AG08396 (cell line): ENCODE results near the gene SH3TC1.

Experiments used
- DNase-seq: peaks from one replicate; pipeline ENCODE4 v3.0.0; 2012; ENCODE audit warnings: low spot score, mixed read lengths

Gene SH3TC1

DNA sequence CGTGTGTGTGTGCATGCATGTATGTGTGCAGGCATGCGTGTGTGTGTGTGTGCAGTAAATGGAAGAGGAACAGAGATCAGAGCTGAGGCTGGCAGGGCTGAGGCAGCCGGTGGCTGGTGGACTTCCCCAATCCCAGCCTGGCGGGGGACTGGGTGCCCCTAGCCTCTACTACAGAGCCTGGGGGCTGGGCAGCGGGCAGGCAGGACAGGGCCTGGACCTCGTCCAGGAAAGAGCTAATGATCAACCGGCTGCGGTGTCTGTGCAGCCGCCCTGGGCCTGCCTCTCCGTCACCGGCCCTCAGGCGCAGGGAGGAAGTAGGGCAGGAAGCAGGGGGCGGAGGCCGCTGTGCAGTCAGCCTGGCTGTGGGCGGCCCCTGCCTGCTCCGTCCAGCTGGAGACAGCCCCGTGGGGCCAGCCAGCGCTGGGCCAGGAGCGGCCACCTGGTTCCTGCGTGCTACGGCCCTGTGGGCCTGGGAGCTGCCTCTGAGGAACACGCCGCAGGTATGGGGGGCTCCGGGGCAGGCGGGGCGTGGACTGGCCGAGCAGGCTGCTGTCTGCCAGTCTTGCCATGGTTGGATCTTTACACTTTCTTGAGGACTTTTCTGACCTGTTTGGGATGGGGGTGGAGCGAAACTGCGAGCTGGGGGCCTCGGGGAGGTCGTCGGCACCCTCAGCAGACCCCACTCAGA lies at the start of gene SH3TC1:
Gene SH3TC1, plus strand, starts transcription at position 385 of the 688 bp plus-strand sequence. CDS start 5,905 bp downstream, outside the sequence.
- peak; percentile 91 for DNase-seq

DNA sequence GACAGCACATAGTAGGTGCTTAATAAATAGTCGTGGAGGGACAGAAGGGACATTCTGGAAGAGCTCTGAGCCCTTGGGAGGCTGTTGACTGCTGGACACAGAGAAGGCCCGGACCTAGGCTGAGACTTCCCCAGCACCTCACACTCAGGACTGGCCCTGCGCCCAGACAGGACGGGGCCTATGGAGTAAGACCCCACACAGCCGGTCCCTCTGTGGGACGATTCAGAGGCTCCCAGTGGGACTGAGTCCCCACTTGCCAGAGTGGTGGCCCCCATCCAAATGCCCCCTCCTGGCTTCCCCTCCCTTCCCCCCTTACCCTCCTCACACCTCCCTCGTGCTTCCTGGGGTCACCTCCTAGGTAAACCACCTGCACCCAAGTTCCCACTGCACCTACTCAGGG lies 49.4 kb upstream of the SH3TC1 start:
- DNase-seq = no peak

DNA sequence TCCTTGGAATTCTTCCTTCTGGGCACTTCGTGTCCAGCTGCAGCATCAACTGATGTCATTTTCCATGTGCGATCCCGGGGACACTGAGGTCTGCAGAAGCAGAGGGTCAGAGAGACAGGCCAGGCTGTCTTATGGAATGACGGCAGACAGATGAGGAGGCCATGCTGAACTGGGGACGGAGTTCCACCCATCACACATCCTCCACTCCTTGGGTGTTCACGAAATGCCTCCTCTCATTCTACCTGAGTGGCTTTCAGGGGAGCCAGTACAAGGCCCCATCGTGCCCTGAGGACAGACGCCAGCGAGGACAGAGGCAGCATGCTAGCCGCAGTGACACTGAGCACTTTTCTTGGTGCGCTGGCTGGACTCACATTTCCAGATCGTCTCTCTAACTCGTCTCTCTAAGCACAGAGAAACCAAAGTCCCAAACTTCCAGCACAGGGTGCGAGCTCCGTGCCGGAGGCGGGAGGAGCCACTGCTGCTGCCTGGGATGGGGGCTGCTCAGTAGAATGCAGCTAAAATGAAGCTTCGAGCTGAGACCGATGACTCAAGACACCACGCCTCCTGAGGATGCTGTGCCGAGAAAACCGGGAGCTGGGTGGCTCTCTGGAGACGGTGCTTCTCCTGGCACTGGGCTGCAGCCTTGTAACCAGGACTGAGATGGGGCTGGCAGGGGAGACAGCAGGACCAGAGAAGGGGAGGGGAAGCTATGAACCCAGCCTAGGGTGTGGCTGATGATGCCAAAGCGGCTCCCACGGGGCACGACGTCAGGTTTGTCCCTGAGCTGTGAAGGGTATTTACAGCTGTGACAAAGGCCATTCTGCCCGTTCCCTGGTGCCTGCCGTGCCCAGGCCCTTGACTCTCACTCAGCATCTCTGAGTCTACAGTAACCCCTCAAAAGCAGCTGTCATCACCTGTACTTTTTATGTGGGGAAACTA lies 48.7 kb upstream of the SH3TC1 start:
- no peak for DNase-seq

DNA sequence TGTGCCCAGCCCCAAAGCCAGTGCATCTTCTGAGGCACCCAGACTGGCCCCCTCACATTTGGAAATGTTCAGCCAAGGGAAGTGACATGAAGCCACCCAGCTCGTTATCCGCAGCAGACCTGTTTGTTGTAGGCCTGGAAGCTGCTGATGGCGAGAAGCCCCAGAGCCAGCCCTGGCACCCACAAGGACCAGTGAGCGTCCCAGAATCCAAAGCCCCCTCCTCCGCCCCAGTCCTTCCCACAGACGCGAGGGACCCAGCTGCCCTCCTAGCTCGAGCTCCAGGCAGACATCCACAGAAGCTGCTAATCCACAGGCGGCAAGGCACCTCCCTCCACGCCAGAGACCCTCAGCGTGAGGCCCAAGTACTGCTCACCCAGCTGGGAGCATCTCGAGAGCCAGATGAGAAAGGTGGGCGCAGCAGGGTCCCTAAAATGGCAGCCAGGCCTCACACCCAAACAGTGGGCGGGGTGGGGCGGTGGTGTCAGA lies 47.9 kb upstream of the SH3TC1 start:
- DNase-seq = no peak

DNA sequence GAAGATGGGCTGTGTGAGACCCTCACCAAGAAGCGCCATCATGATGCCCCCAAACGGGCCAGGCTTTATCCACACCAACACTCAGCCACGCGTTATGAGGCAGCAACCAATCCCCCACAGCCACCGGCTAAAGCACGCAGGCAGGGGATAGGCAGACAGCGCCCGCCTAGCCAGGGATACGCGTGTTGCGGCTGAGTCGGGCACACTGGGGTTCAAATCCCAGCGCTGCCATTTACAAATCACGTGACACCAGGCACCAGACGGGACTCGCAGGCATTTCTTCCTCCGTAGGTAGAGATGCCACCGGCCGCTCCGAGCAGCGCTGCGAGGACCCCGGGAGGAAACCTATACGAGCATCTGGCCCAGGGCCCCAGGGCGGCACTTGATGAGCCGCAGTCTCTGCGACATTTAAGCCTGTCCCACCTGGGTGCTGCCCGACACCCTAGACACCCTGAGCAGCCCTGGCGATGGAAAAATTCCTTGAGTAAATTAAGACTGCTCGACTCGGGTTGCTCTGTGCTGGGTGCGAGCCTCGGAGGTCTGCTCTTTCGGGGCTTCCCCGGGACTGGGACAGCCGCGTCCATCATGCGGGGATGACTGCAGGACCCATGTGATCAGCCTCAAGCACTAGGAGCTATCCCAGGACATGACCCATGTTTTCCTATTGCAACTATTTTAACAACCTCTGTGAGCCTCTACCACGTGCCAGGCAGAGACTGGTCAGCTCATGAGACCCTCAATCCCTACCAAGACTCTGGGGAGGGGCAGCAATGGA lies 46.8 kb upstream of the SH3TC1 start:
- no peak for DNase-seq

DNA sequence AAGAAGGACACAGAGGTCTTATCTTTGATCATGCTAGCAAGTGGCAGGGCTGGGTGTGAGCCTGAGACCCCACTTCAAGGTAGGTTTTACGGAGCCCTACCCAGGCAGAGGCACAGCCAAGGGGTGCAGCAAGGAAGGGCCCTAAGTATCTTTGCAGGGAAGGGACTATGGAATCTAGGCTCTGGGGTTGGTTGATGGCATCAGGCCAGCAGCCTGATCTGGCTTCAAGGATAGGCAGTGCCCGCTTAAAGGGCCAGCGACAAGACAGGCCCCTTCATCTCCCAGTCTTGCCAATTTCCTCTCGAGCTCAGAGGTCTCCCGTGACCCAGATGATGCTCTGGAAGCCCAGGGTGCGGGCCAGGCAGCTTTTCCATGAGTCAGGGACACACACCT lies 46.2 kb upstream of the SH3TC1 start:
- DNase-seq = no peak

DNA sequence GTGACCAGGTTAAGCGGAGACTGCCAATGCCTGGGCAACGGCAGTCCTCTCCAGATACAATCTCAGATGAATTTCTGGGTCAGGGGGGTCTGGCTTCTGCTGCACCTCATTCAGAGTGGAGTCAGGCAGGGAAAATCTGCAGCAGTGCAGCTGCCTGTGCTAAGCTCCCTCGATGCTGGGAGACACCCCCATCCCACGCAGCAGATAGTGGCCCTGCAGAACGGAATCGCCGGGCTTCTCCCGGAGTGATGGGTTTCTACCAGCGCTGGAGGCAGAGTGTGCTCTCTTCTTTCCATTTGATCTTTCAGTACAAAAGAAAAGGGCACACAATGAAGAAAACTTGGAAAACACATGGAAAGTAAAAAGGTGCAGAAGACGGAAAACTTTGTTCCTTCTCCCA lies 45.6 kb upstream of the SH3TC1 start:
- DNase-seq = no peak

DNA sequence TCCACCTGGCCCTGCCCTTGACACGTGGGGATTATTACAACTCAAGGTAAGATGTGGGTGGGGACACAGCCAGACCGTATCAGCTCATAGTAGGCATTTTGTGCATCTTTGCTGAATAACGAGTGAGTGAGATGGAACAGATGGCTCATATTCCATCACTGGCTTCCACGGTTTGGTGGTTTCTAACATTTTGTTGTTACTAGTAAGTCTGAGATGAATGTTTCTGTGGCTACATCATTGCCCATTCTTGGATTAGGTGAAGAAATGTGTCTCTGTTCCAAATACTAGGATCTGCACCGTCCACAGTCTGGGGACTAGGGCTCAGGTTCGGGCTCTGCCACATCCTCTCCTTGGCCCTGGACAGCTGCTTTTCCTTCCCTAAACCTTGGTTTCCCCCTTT lies 44.0 kb upstream of the SH3TC1 start:
- peak; percentile 55 for DNase-seq

DNA sequence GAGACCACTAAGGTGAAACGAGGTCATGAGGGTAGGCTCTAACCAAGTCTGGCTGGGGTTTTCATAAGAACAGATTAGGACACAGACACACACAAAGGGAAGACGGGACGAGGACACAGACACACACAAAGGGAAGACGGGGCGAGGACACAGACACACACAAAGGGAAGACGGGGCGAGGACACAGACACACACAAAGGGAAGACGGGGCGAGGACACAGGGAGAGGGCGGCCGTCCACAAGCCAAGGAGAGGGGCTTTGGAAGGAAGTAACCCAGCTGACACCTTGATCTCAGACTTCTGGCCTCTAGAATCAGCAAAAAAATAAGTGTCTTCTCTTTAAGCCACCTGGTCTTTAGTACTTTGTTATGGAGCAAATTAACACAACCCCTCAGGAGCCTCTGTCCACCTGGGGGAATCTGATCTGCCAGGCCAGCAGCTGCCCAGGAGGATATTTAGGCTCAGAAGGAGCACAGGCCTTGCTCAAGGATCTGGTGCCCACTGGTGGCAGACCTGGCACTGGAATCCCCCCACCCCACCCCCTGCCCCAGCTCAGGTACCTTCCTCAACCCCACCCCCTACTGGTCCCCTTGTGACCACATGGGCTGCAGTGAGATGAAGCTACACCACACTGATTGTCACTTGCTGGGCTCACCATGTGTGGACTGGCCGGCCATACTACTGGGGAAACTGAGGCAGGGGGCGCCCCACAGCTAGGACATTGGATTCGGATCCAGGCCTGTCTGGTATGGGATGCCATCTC lies 43.2 kb upstream of the SH3TC1 start:
- no peak for DNase-seq

DNA sequence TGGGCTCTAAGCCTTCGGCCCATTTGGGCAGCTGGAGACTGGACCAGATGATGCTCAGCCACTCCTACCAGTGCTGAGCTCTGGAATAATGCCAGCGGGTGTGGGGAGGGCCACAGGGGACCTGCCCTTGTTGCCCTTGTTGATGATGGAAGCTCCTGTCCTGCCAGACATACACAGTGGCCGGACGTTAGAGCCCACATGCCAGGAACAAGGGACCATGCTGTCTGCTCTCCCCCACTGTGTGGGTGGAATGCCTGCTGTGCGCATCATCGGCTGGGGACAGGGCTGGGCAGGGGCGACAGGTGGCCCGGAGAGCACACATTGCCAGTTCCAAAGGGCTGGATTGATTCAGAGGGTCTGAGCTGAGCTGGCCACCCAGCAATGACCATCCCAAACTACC lies 42.5 kb upstream of the SH3TC1 start:
- DNase-seq = no peak

DNA sequence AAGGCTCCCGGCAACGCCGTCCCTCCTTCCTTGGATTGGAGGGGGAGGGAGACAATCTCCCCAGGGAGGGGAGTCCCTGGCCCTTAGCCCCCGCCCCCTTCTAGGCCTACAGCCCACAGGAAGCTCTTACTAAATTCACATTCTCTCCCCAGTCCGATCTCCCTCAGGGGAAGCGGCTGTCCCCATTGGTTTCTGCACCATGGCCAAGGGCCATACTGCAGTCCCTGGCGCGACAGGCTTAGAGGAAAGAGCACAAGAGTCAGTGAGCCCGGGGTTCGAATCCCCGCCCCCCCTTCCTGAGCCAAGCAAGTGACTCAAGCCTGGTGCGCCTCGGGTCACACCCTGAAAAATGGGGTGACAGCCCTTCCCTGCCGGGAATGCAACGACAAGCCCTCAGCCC lies 41.6 kb upstream of the SH3TC1 start:
- DNase-seq = no peak

DNA sequence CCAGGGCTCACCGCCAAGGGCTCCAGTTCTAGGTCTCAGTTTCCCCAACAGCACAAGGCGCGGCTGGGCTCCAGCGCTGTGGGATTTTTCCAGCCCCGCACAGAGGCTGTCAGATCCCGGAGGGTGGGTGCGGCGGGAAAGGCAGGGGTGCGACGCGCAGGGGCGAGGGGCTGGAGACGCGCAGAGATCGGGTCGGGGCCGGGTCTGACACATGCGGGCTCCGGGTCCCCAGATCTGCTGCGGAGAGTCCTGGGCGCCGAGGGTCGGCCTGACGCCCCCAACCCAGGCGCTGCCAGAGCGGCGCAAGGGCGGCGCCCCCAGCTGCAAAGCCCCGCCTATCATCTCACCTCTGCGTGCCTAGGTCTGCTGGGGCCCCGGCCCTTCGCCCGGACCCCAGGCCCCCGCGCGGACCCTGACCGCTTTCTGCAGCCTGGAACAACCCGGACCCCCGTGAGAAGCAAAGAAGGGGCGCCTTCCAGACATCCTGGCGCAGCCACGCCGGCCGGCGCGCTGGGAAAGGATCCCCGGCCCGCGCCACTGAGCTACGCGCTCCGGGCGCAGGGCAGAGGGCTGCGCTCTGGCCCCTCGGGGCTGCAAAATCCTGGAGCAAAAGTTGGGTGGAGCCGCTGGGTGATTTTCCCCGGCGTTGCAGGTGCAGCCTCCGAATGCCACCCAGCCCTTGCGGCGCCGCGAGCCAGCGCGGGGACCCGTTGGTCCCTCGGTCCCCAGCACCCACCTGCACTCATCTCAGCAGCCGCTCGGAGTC lies 41.0 kb upstream of the SH3TC1 start:
- no peak for DNase-seq

DNA sequence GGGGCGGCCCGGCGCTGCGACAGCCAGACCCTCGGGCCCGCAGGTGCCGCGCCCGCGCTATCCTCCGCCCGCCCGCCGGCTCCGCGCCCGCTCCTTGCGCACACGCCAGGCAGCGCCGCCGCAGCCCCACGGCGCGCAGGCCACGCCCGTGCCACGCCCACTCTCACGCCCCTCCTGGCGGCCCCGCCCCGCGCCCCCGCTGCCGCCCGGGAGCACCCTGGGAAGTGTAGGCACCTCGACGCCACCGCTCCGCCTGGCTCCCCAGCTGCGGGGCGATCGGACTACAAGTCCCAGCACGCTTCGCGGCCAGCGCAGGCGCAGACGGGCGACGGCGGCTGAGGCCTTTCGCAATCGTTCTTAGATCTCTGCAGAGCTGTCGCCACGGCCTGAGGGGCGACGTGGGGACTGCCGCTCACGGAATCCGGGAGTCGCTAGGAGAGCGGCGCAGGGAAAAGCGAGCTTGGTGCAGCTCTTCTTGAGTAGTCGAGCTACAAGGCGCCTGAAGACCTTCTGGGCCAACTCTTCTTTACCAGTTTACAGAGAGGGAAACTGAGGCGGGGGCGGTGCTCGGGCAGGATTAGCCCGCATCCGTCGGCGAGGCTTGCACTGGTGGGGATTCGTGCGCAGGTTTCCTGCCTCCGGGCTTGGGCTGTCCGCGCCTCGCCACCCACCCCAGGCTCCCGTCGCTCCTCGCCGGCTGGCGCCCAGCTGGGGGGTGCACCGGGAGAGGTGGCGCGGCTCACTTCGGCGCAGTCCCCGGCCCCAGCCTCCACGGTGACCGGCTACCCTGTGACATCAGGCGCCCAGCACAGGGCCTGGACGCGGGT lies 40.2 kb upstream of the SH3TC1 start, which contains the start of gene ABLIM2:
Gene ABLIM2, minus strand, starts transcription at position 104 of the 827 bp plus-strand sequence. CDS start 124 bp downstream, outside the sequence.
- peak; percentile 100 for DNase-seq

DNA sequence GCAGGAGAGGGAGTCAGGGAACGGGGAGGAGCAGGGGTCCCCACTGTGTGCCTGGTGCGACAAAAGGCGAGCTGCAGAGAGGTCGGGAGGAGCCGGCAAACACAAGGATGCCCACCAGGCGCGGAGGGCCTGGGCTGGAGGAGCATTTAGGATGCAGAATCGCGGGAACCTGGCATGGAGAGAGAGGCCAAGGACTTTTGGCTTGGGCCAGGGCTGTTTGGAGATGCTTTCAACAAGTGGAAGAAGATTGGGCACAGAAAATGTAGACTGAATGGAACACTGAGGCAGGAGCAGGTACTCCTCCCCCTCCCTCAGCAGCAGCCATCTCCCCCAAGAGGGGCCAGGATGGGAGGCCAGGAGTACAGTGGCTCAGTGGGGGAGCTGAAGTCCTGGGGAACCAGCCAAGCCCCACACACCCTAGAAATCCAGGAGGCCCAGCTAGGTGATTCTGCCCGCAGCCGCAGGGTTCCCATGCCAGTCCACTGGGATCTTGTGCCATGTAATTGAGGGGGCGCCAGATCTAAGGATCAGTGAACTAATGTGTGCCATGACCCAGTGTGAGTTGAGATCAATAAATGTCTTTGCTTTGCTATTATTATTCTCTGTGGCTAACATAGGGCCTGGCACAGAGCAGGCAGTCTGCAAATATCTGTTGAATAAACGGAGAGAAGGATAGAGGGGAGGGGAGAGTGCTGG lies 39.4 kb upstream of the SH3TC1 start:
- DNase-seq = no peak

DNA sequence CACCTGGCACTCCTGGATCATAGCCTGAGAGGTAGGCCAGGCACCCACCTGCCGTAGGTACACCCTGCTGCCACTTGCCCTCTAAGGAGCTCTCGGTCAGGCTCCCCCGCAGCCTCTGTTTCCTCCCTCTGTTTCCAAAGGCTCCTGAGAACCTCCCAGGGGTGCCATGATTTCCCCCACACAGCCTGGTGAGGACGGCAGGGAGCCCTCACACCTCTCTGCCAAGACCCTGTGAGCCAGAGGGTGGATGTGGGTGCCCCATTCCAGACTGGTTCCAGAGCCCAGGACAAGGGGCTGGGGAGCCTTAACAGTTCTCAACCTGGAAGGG lies 38.9 kb upstream of the SH3TC1 start:
- DNase-seq = no peak

DNA sequence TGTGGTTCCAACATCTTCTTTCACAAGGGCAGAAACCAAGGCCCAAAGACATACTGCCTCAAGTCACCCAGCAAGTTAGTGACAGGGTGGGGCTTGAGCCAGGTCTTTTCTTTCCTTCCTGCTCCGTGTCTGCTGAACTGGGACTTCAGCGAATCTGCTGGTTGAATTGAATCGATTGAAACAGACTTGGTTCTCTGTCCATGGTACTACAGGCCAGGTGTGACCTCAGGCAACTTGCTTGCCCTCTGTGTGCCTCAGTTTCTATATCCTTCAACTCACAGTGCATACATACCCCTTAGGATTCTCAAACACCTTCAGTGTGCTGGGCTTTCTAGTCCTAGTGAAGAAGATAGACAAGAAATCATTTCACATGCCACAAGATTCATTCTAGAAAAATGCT lies 38.5 kb upstream of the SH3TC1 start:
- DNase-seq = no peak

DNA sequence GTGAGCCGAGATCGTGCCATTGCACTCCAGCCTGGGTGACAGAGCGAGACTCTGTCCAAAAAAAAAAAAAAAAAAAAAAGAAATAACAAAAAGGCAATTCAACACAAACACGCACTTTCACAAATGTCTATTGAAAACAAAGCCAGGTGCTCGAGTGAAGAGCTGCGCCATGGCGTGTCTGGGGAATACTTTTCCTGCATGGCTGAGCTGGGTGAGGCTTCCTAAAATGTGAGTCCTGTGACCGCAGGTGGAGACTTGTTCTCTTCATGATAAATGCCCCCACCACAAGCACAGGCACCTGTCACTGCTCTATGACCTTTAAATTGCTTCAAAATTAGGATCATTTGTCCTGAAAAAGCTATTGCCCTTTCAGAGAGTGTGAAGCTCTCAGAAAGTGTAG lies 36.5 kb upstream of the SH3TC1 start:
- no peak for DNase-seq

DNA sequence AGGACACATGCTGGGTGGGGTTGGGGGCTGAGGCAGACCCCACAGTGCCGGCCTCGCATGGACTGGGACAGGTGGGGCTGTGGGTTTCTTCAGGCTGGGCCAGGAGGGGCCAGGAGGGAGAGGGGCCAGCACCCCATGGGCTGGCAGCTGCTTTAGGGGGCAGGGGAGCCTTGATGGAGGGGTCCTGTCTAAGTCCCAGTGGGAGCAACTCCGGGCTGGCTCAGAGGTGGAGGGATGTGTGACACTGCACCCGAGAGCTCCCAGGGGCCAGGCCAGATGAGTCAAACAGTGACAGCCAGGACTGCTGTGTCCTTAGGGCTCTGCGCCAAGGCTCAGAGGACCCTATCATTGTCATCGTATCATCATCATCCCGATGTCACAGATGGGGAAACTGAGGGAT lies 36.1 kb upstream of the SH3TC1 start:
- DNase-seq = no peak

DNA sequence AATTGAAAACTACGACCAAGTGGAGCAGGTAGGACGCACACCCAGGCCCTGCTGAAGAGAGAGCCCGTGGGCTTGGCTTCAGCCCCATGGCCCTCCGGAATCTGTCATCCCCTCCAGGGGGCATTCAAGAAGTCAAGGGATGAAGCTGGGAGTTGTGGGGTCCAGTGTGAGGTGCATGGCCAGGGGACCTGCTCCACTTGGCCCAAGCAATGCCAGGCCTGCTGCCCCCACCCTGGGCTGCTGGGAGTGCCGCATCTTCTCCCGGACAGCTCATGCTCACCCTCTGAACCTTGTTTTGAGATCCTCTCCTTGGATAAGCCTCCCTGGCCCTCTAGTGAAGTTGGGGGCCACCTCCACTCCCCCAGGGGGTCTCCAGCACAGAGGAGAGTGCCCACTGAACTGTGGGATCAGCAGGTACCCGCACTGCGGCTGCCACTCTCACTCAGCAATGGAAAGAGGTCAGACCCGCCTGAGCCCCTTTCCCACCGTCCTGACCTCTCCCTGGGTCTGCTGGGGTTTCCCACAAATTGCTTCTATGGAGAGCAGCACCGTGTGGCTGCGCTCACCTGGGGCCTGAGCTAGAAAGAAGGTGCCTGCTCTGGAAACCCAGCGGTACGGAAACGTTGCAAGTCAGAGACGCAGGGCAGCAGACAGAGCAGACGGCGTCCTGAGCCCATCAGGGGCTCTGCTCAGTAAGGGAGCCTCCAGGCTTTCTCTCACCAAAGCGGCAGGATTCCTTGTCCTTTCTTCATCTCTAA lies 35.5 kb upstream of the SH3TC1 start:
- DNase-seq = no peak
